Nephron (organoid): ENCODE measurements around the gene NAT14.

ENCODE experiments used
- H3K27ac Mint-ChIP-seq, 3 experiments: 2 replicates each; pipeline ENCODE4 v1.8.0; 2020; ENCODE audit warnings: mixed read lengths in 3 of 3, mild to moderate bottlenecking in 2 of 3, moderate library complexity in 1 of 3
- H3K27me3 Mint-ChIP-seq: 2 replicates; pipeline ENCODE4 v1.8.0; 2021; ENCODE audit warnings: low read depth, mild to moderate bottlenecking, moderate library complexity, mixed read lengths
- H3K36me3 Mint-ChIP-seq: 2 replicates; pipeline ENCODE4 v1.8.0; 2020; ENCODE audit warnings: low read depth, mixed read lengths
- H3K4me1 Mint-ChIP-seq: 2 replicates; pipeline ENCODE4 v1.8.0; 2020; ENCODE audit warnings: mixed read lengths
- H3K4me3 Mint-ChIP-seq, 3 experiments: 2 replicates each; pipeline ENCODE4 v1.8.0; 2020; ENCODE audit warnings: mild to moderate bottlenecking in 3 of 3, mixed read lengths in 3 of 3, moderate library complexity in 2 of 3
- H3K9me3 Mint-ChIP-seq: 2 replicates; pipeline ENCODE4 v1.8.0; 2020; ENCODE audit warnings: mixed read lengths
- CTCF ChIP-seq, 3 experiments: fragments of 200-600 bp; sonication (generic); IDR thresholded peaks; one replicate each; pipeline ENCODE4 v1.5.0; 2021; ENCODE audit warnings: antibody characterized with exemption in 3 of 3; ENCODE audit not compliant: unreplicated experiment in 3 of 3

NAT14 gene

GRCh38 chr19:55500368-55500952, 15.5 kb downstream of the NAT14 start:
- Mint-ChIP-seq H3K27me3 (peaks cover 24% of the 10 kb centered on the region), H3K36me3 (peaks cover 19% of the 10 kb centered on the region), H3K9me3 (peaks cover 2% of the 10 kb centered on the region), H3K27ac (no peak overlapping the region), H3K4me3 (no peak overlapping the region), H3K4me1 (peaks cover 6% of the 10 kb centered on the region)
- no peak for TF ChIP-seq CTCF (IDR thresholded peaks at IDR 0.05; ENCODE audit: unreplicated experiment in 3 of 3)

DNA sequence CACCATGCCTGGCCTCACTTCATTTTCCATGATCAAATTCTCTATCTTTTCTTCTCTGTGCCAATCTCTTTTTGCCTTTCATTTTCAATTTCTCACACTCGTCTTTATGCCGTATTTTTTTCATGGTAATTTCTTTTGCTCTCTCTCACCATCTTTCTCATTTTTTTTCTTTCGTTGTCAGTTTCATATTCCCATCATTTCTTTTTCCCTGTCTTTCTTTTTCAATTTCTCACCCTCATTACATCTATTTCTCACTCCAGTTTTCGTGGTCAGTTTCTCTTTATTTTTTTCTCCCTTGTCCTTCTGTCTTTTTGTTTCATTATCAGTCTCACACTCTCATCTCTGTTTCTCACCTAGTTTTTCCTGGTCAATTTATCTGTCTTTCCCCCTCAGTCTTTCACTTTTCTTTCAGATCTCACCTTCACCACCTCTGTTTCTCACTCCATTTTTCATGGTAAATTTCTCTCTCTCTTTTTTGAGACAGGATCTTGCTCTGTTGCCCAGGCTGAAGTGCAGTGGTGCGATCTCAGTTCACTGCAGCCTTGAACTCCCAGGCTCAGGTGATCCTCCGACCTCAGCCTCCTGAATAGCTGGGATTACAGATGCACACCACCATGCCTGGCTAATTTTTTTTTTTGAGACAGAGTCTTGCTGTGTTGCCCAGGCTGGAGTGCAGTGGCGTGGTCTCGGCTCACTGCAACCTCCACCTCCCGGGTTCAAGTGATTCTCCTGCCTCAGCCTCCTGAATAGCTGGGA, 17.4 kb downstream of the NAT14 start:
- Mint-ChIP-seq H3K9me3 (peaks cover 2% of the 10 kb centered on the region), H3K4me1 (peaks cover under 1% of the 10 kb centered on the region)
- TF ChIP-seq CTCF (IDR thresholded peaks at IDR 0.05; ENCODE audit: unreplicated experiment in 3 of 3): no peak

DNA sequence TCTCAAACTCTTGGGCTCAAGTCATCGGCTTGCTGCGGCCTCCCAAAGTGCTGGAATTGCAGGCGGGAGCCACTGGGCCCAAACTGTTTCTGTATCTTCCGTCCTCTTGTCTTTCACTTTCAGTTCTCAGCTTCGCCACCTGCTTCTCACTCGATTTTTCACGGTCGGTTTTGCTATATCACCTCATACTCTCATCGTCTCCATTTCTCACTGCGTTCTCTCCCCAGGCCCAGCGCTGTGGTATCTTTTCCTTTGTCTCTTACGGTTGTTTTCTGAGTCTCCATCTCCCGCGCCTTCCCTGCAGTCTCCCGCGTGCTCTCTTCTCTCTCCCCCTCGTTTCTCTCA, 18.1 kb downstream of the NAT14 start:
- Mint-ChIP-seq H3K4me1 (peaks cover 6% of the 10 kb centered on the region), H3K9me3 (peaks cover 2% of the 10 kb centered on the region), H3K27ac (no peak overlapping the region), H3K36me3 (peaks cover 19% of the 10 kb centered on the region), H3K27me3 (peaks cover 24% of the 10 kb centered on the region), H3K4me3 (peak overlapping the region in 2 of 3 experiments; percentile 25 to 40)
- TF ChIP-seq CTCF (IDR thresholded peaks at IDR 0.05; ENCODE audit: unreplicated experiment in 3 of 3): no peak

More for the DNA sequence above, 17.4 kb downstream of the NAT14 start:
- Mint-ChIP-seq H3K27me3 (peaks cover 24% of the 10 kb centered on the region), H3K36me3 (peaks cover 19% of the 10 kb centered on the region), H3K27ac (peak overlapping the region in 1 of 3 experiments; percentile 10), H3K4me3 (no peak overlapping the region)

GRCh38 chr19:55503502-55504251, 18.7 kb downstream of the NAT14 start:
- H3K27me3 Mint-ChIP-seq: peaks cover 24% of the 10 kb centered on the region
- peaks cover 2% of the 10 kb centered on the region for H3K9me3 Mint-ChIP-seq
- peak; percentile 97 to 99 (median 98) for TF ChIP-seq CTCF (IDR thresholded peaks at IDR 0.05; ENCODE audit: unreplicated experiment in 3 of 3)
- peaks cover 19% of the 10 kb centered on the region for H3K36me3 Mint-ChIP-seq
- peaks cover 8% of the 10 kb centered on the region for H3K4me1 Mint-ChIP-seq
- peak overlapping the region; percentile 65 to 71 (median 66) for H3K4me3 Mint-ChIP-seq
- H3K27ac Mint-ChIP-seq: no peak overlapping the region

DNA sequence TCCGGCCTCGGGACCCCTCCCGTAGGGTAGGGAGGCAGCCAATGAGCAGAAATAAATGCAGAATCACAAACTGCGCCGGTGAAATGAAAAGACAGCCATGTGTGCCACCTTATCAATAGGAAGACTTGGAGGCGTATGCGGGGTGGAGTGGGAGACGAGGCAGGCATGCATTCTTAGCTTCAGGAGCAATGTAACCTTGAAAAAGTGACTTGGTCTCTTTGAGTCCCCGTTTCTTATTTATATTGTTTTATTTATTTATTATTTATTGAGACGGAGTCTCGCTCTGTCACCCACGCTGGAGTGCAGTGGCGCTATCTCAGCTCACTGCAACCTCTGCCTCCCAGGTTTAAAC, 19.2 kb downstream of the NAT14 start:
- H3K27me3 Mint-ChIP-seq: peaks cover 24% of the 10 kb centered on the region
- TF ChIP-seq CTCF (IDR thresholded peaks at IDR 0.05; ENCODE audit: unreplicated experiment in 3 of 3): peak in 1 of 3 experiments; percentile 45
- H3K4me1 Mint-ChIP-seq: peaks cover 8% of the 10 kb centered on the region
- no peak overlapping the region for H3K27ac Mint-ChIP-seq
- H3K9me3 Mint-ChIP-seq: peaks cover 2% of the 10 kb centered on the region
- H3K4me3 Mint-ChIP-seq: peak overlapping the region; percentile 35 to 66 (median 65)
- peaks cover 19% of the 10 kb centered on the region for H3K36me3 Mint-ChIP-seq
